Islet precursor cell (in vitro differentiated cells): ENCODE data around the gene CTNNA2.

Experiments used
- DNase-seq: peaks from one replicate; pipeline ENCODE4 v3.0.0-alpha.2; 2018

CTNNA2 gene

GRCh38 chr2:80461505-80462197 lies 948.8 kb downstream of the CTNNA2 start:
- no peak for DNase-seq

GRCh38 chr2:80462654-80463053 lies 949.8 kb downstream of the CTNNA2 start:
- DNase-seq = no peak

GRCh38 chr2:80464275-80464674 lies 951.4 kb downstream of the CTNNA2 start:
- no peak for DNase-seq

- no peak for DNase-seq
Observed at GRCh38 chr2:80467262-80467811, 954.5 kb downstream of the CTNNA2 start.

GRCh38 chr2:80469428-80469827 lies 956.6 kb downstream of the CTNNA2 start:
- no peak for DNase-seq

GRCh38 chr2:80473069-80473468 lies 960.2 kb downstream of the CTNNA2 start:
- DNase-seq = no peak

GRCh38 chr2:80473796-80474195 lies 960.9 kb downstream of the CTNNA2 start:
- no peak for DNase-seq

GRCh38 chr2:80475970-80476369 lies 963.1 kb downstream of the CTNNA2 start:
- DNase-seq = no peak

GRCh38 chr2:80476535-80477117 lies 963.8 kb downstream of the CTNNA2 start:
- no peak for DNase-seq

- DNase-seq = no peak
Observed at GRCh38 chr2:80482276-80482675, 969.4 kb downstream of the CTNNA2 start.

- no peak for DNase-seq
Observed at GRCh38 chr2:80489717-80490116, 976.9 kb downstream of the CTNNA2 start.

- DNase-seq = no peak
Observed at GRCh38 chr2:80490964-80491363, 978.1 kb downstream of the CTNNA2 start.

GRCh38 chr2:80496346-80496745 lies 983.5 kb downstream of the CTNNA2 start:
- no peak for DNase-seq

- DNase-seq = no peak
Observed at GRCh38 chr2:80496775-80497174, 983.9 kb downstream of the CTNNA2 start.

GRCh38 chr2:80499095-80499494 lies 986.2 kb downstream of the CTNNA2 start:
- DNase-seq = no peak

GRCh38 chr2:80501874-80502624 lies 989.2 kb downstream of the CTNNA2 start:
- DNase-seq = no peak

GRCh38 chr2:80506563-80506962 lies 993.7 kb downstream of the CTNNA2 start:
- DNase-seq = no peak

GRCh38 chr2:80510716-80511115 lies 997.9 kb downstream of the CTNNA2 start:
- no peak for DNase-seq

- DNase-seq = peak; percentile 81
Observed at GRCh38 chr2:80515964-80516363, 1003.1 kb downstream of the CTNNA2 start.

- DNase-seq = peak; percentile 92
Observed at GRCh38 chr2:80517316-80517715, 1004.5 kb downstream of the CTNNA2 start.

- DNase-seq = no peak
Observed at GRCh38 chr2:80519121-80519643, 1006.3 kb downstream of the CTNNA2 start.

- no peak for DNase-seq
Observed at GRCh38 chr2:80519699-80520291, 1006.9 kb downstream of the CTNNA2 start.

- DNase-seq = no peak
Observed at GRCh38 chr2:80525152-80525551, 1012.3 kb downstream of the CTNNA2 start.
